ENCODE measurements around the gene NSRP1. TPM values are rescaled to one million over a fixed set of nuclear protein-coding genes. Genes with fewer than 3 reads are reported as not detected.
"Not testable (repeated sequence)": the region's sequence is repeated elsewhere in the genome, so short reads cannot be mapped to it uniquely, and the experiment has no call there.

Gene NSRP1
- total RNA-seq, 6 experiments from 2014 or later: 19.4 to 28.1 (median 27.0) TPM

- Mint-ChIP-seq H3K4me3 (no peak overlapping the region), H3K27ac (no peak overlapping the region), H3K4me1 (ENCODE audit: low read depth) (peaks cover 30% of the 10 kb centered on the region), H3K27me3 (ENCODE audit: insufficient read depth) (peaks cover 5% of the 10 kb centered on the region; the same call in 1 of the 2 replicates), H3K36me3 (ENCODE audit: low read depth) (peaks cover 19% of the 10 kb centered on the region), H3K9me3 (no peaks in the 10 kb centered on the region)
- no peak for DNase-seq
- no peak for TF ChIP-seq CTCF (IDR thresholded peaks at IDR 0.05)
Measured at GRCh38 chr17:30112794-30113193, 3.8 kb upstream of the NSRP1 start.

- Mint-ChIP-seq H3K4me3 (no peak overlapping the region), H3K27ac (no peak overlapping the region), H3K36me3 (ENCODE audit: low read depth) (peaks cover 23% of the 10 kb centered on the region), H3K4me1 (ENCODE audit: low read depth) (peaks cover 33% of the 10 kb centered on the region), H3K9me3 (no peaks in the 10 kb centered on the region), H3K27me3 (ENCODE audit: insufficient read depth) (peaks cover 5% of the 10 kb centered on the region; the same call in 1 of the 2 replicates)
- DNase-seq: peak; percentile 64
- TF ChIP-seq CTCF (IDR thresholded peaks at IDR 0.05): no peak
Measured at GRCh38 chr17:30113213-30113612, 3.4 kb upstream of the NSRP1 start.

GRCh38 chr17:30116345-30116660 lies 313 bp upstream of the NSRP1 start:
- DNase-seq: no peak
- Mint-ChIP-seq H3K36me3 (ENCODE audit: low read depth) (peaks cover 38% of the 10 kb centered on the region), H3K27ac (peak overlapping the region; percentile 99), H3K4me3 (peak overlapping the region; percentile 95), H3K27me3 (ENCODE audit: insufficient read depth) (no peaks in the 10 kb centered on the region), H3K9me3 (no peaks in the 10 kb centered on the region), H3K4me1 (ENCODE audit: low read depth) (peaks cover 48% of the 10 kb centered on the region)
- no peak for TF ChIP-seq CTCF (IDR thresholded peaks at IDR 0.05)

GRCh38 chr17:30117675-30118081 lies 1.1 kb downstream of the NSRP1 start:
- H3K4me3 Mint-ChIP-seq: peak overlapping the region; percentile 95
- peaks cover 39% of the 10 kb centered on the region for H3K36me3 Mint-ChIP-seq (ENCODE audit: low read depth)
- no peaks in the 10 kb centered on the region for H3K9me3 Mint-ChIP-seq
- H3K4me1 Mint-ChIP-seq (ENCODE audit: low read depth): peaks cover 48% of the 10 kb centered on the region
- peak overlapping the region; percentile 99 for H3K27ac Mint-ChIP-seq
- no peak for DNase-seq
- no peak for TF ChIP-seq CTCF (IDR thresholded peaks at IDR 0.05)
- no peaks in the 10 kb centered on the region for H3K27me3 Mint-ChIP-seq (ENCODE audit: insufficient read depth)

- H3K27me3 Mint-ChIP-seq (ENCODE audit: insufficient read depth); H3K9me3 Mint-ChIP-seq; DNase-seq: not testable (repeated sequence)
- H3K27ac Mint-ChIP-seq: peak overlapping the region; percentile 99; the same call in 1 of the 2 replicates
- peaks cover 39% of the 10 kb centered on the region for H3K4me1 Mint-ChIP-seq (ENCODE audit: low read depth)
- peaks cover 39% of the 10 kb centered on the region for H3K36me3 Mint-ChIP-seq (ENCODE audit: low read depth)
- H3K4me3 Mint-ChIP-seq: peak overlapping the region; percentile 95
Measured at GRCh38 chr17:30118635-30119034, 2.0 kb downstream of the NSRP1 start.

- Mint-ChIP-seq H3K36me3 (ENCODE audit: low read depth) (peaks cover 19% of the 10 kb centered on the region), H3K4me1 (ENCODE audit: low read depth) (peaks cover 24% of the 10 kb centered on the region), H3K27me3 (ENCODE audit: insufficient read depth) (no peaks in the 10 kb centered on the region; the same call in 1 of the 2 replicates), H3K9me3 (no peaks in the 10 kb centered on the region), H3K27ac (peak overlapping the region; percentile 35; the same call in 1 of the 2 replicates), H3K4me3 (no peak overlapping the region)
- no peak for DNase-seq
- TF ChIP-seq CTCF (IDR thresholded peaks at IDR 0.05): no peak
Measured at GRCh38 chr17:30124273-30124796, 7.7 kb downstream of the NSRP1 start.

Data from HFFc6 (cell line).